LoVo (cell line): ENCODE results near the gene EEF1G.
"Not testable (repeated sequence)": the region's sequence is repeated elsewhere in the genome, so short reads cannot be mapped to it uniquely, and the experiment has no call there.

ENCODE experiments used
- DNase-seq: peaks from one replicate; pipeline ENCODE4 v3.0.0-alpha.2; 2016; ENCODE audit warnings: low spot score

Gene EEF1G

GRCh38 chr11:62602141-62603071 is 28.7 kb upstream of the EEF1G start:
- peak; percentile 26 for DNase-seq

GRCh38 chr11:62601372-62602140 is 27.9 kb upstream of the EEF1G start, which contains the start of gene MTA2:
TSS of gene MTA2 (minus strand) at chr11:62601865. CDS start at chr11:62601450, 415 bp downstream.
- DNase-seq, result peak; percentile 99

- DNase-seq, result no peak
Measured at GRCh38 chr11:62601122-62601371, 27.4 kb upstream of the EEF1G start.

- no peak for DNase-seq
Measured at GRCh38 chr11:62600367-62601121, 26.9 kb upstream of the EEF1G start.

- DNase-seq, result no peak
Measured at GRCh38 chr11:62599901-62600300, 26.2 kb upstream of the EEF1G start.

DNA sequence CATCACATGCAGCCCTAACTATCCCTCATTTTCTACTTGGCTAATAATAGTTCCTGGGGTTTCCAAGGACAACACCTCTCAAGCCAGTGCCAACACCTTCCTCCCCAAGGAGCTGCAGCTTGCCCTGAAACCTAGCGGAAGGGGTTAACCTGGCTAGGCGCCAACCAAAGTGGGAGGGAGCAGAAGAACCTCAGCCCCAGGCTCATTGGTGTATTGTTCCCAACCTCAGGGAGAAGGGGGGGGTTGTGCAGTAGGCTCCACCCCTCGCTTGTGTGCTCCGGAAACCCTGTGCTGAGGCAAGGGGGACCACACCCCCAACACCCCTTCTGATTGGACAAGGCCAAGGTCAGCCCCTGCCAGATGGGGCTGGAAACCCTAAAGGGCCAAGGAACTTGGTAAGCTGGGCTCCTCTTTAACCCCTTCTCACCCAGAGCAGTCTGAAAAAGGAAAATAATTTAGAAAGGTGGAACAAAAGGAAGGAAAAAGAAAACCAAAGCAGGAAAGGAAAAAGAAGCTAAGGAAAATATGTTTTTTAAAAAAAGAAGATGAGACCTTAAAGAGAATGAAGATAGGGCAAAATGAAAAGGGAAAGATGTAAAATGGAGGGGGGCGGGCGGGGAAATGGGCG is 25.5 kb upstream of the EEF1G start:
- DNase-seq, result peak; percentile 82

- no peak for DNase-seq
Measured at GRCh38 chr11:62595124-62595523, 21.4 kb upstream of the EEF1G start.

- DNase-seq, result peak; percentile 42
Measured at GRCh38 chr11:62593434-62594044, 19.8 kb upstream of the EEF1G start.

- DNase-seq, result no peak
Measured at GRCh38 chr11:62592989-62593421, 19.3 kb upstream of the EEF1G start.

DNA sequence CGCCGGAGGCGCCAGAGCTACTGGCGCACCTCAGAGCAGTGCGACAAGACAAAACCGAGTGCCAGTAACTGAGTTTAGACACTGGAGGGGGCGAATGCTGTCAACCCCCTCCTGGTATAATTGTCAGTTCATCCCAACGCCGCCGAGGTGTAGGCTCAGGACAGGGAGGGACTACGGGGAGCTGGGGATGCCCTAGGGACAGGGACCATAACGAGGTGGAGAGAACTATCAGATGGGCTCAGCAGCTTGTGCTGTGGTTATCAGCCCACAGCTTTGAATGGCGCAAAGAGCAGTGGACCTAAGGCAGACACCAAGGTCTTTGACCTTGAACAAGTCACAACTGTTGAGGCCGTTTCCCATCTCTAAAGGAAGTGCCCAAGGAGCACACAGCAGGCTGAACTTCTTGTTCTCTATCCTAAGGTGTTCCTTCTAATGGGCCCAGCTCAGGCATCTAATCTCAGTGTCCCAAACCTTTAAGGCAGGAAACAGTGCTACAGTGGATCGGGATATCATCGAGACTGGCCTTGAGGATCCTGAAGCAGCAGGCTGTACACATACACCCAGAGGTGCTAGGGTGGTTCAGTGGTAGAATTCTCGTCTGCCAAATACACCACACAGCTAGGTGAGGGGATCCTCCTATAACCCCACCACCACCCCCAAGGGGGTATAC is 18.6 kb upstream of the EEF1G start:
- no peak for DNase-seq

- peak; percentile 99 for DNase-seq
Measured at GRCh38 chr11:62591448-62592145, 17.9 kb upstream of the EEF1G start, which contains the start of gene TUT1. TSS of gene TUT1 (minus strand) at chr11:62591523. CDS start at chr11:62591485, 38 bp downstream.

DNA sequence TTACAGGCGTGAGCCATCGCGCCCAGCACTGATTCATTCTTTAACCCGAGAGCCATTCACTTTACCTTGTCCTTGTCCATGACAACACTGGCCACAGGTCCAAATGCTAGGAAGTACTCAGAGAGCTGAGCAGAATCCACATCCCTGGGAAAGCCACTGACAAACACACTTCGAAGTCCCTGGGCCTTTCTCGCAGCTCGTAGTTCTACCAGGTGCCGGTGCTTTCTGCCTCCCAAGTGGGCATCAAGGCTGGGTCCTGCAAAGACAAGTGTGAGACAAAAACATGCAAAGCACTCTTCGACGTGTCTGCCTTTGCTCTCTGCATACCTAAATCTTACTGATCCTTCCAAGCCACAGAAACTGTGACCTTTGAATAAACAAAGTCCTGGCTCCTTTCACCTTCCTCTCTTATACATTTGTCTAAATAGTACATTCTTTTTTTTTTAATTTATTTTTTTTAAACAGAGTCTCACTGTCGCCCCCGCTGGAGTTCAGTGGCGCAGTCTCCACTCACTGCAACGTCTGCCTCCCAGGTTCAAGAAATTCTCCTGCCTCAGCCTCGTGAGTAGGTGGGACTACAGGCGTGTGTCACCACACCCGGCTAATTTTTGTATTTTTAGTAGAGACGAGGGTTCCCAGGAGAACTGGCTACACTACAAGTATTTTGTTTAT is 15.4 kb upstream of the EEF1G start:
- DNase-seq, result no peak

DNA sequence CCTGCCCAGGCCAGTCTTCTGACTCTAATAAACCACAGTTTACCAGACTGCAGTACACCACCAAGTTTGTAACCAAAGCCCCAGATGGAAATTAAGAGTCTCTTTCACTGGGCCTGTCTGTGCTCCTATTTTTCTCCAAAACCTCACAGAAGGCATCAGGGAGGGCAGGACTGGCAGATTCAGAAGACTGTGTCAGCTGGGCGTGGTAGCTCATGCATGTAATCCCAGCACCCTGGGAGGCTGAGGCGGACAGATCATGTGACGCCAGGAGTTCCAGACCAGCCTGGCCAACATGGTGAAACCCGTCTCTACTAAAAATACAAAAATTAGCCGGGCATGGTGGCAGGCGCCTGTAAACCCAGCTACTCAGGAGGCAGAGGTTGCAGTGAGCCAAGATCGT is 11.7 kb upstream of the EEF1G start:
- not testable (repeated sequence) for DNase-seq

DNA sequence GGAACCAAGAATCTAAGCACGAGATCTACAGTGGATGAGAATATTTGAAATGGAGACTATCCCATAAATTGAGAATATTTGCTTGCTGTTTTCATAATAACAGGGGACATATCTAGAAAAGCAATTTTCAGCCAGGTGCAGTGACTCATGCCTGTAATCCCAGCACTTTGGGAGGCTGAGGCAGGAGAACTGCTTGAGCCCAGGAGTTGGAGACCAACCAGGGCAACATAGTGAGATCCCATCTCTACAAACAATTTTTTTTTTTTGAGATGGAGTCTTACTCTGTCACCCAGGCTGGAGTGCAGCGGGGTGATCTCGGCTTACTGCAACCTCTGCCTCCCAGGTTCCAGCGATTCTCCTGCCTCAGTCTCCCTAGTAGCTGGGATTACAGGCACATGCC is 8.0 kb upstream of the EEF1G start:
- DNase-seq, result not testable (repeated sequence)

DNA sequence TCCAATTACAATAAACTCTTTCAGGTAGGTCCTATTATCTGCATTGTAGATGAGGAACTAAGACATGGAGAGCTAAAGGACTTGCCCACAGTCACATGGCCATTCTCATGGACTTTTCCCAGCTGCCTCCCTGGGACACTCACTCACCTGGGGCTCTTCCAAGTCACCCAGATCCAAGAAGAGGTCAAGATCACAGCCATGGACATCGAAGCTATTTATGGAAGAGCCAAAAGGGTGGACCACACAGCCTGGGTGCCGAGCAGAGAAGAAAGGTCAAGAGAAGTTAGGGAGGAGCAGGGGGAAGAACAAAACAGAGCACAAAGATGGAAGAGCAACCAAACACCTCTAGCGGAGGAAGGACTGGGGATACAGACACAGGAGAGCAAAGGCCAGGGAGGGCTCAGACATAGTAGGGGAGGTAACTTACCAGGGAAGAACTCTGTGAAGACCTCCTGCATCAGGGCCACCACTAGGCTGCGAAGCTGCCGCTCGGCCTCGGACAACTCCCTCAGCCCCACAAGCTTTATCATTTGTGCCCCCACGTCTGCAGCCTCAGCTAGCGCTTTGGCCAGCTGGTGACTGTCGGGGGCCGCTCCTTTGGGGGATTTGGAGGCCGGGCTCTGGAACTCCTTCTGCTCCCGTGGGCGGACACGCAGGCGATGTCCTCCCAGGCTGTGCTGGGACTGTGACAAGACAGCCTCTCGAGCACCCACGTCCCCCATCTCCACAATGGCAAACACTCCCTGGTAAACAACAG is 7.4 kb upstream of the EEF1G start:
- no peak for DNase-seq

- no peak for DNase-seq
Measured at GRCh38 chr11:62579252-62579651, 5.6 kb upstream of the EEF1G start.

- no peak for DNase-seq
Measured at GRCh38 chr11:62578541-62578940, 4.8 kb upstream of the EEF1G start.

- DNase-seq, result no peak
Measured at GRCh38 chr11:62577046-62577714, 3.5 kb upstream of the EEF1G start.
